IMR-90 (cell line): ENCODE results near the gene EXOSC9.

Experiments used
- BHLHE40 ChIP-seq: fragments of 150-350 bp; IDR thresholded peaks from 2 replicates; pipeline ENCODE4 v1.6.1; 2016; ENCODE audit warnings: mild to moderate bottlenecking, low read depth, low read length
- CTCF ChIP-seq: conservative IDR thresholded peaks from 2 replicates; pipeline ENCODE4 v1.5.1; 2012; ENCODE audit warnings: mild to moderate bottlenecking, low read depth, low read length, improper control_type of control experiment
- MAZ ChIP-seq: IDR thresholded peaks from 2 replicates; pipeline ENCODE4 v1.6.1; 2012; ENCODE audit warnings: low read depth, mild to moderate bottlenecking, low read length, improper control_type of control experiment, moderate library complexity, borderline replicate concordance

- no peak for TF ChIP-seq CTCF
- no peak for TF ChIP-seq MAZ
- TF ChIP-seq BHLHE40: no peak
Observed at GRCh38 chr4:121814756-121815155, 13.6 kb downstream of the EXOSC9 start.
